Measurements from ENCODE around the gene DFFB.
A peak's percentile ranks its signal among the peaks of the same experiment; 100 is the strongest.
"Not testable (repeated sequence)": the region's sequence is repeated elsewhere in the genome, so short reads cannot be mapped to it uniquely, and the experiment has no call there.

The DFFB gene
- total RNA-seq = 3.6 to 10.7 (median 6.4) reads per million in 17 experiments

- DNase-seq = peak; percentile 85 to 94 (median 92)
Measured at GRCh38 chr1:3856923-3857790, at the start of gene DFFB, which contains the start of gene CEP104. TSS of gene DFFB (plus strand) at chr1:3857476. CDS start at chr1:3857604, 128 bp downstream. TSS of gene CEP104 (minus strand) at chr1:3857211. CDS start at chr1:3852407, 4,804 bp downstream.

- no peak for DNase-seq
Measured at GRCh38 chr1:3807769-3808168, 49.5 kb upstream of the DFFB start.

GRCh38 chr1:3809680-3810079 is 47.6 kb upstream of the DFFB start:
- DNase-seq = no peak

GRCh38 chr1:3810149-3810761 is 47.0 kb upstream of the DFFB start:
- DNase-seq = not testable (repeated sequence)

- no peak for DNase-seq
Measured at GRCh38 chr1:3811595-3811911, 45.7 kb upstream of the DFFB start.

GRCh38 chr1:3814065-3814464 is 43.2 kb upstream of the DFFB start:
- DNase-seq = no peak

- no peak for DNase-seq
Measured at GRCh38 chr1:3814771-3815561, 42.3 kb upstream of the DFFB start.

- no peak for DNase-seq
Measured at GRCh38 chr1:3816331-3817137, 40.7 kb upstream of the DFFB start.

- DNase-seq = no peak
Measured at GRCh38 chr1:3817138-3817740, 40.0 kb upstream of the DFFB start.

GRCh38 chr1:3817821-3818597 is 39.3 kb upstream of the DFFB start:
- no peak for DNase-seq

- no peak for DNase-seq
Measured at GRCh38 chr1:3819771-3820200, 37.5 kb upstream of the DFFB start.

GRCh38 chr1:3820316-3820715 is 37.0 kb upstream of the DFFB start:
- DNase-seq = no peak

GRCh38 chr1:3821004-3821403 is 36.3 kb upstream of the DFFB start:
- DNase-seq = no peak

- DNase-seq = no peak
Measured at GRCh38 chr1:3821447-3821846, 35.8 kb upstream of the DFFB start.

- no peak for DNase-seq
Measured at GRCh38 chr1:3821908-3822307, 35.4 kb upstream of the DFFB start.

GRCh38 chr1:3822421-3822820 is 34.9 kb upstream of the DFFB start:
- no peak for DNase-seq

- no peak for DNase-seq
Measured at GRCh38 chr1:3824650-3825049, 32.6 kb upstream of the DFFB start.

- no peak for DNase-seq
Measured at GRCh38 chr1:3825356-3825755, 31.9 kb upstream of the DFFB start.

GRCh38 chr1:3827813-3828307 is 29.4 kb upstream of the DFFB start:
- DNase-seq = peak in 1 of 4 experiments; percentile 6

- no peak for DNase-seq
Measured at GRCh38 chr1:3828391-3828790, 28.9 kb upstream of the DFFB start.

GRCh38 chr1:3831689-3832088 is 25.6 kb upstream of the DFFB start:
- DNase-seq = no peak
